Keratinocyte (primary cell): ENCODE data around the gene LRRTM1. TPM values are rescaled to one million over a fixed set of nuclear protein-coding genes. Genes with fewer than 3 reads are reported as not detected.

ENCODE experiments used
- DNase-seq: peaks from one replicate; pipeline ENCODE4 v3.0.0-alpha.2; 2011; ENCODE audit warnings: low read depth, missing footprints, low spot score
- FAIRE-seq: peaks from 2 replicates; lab custom pipeline; 2011; peaks lifted over from hg19 to GRCh38; lab: Jason Lieb, UNC
- H2AFZ ChIP-seq: 2 replicates; pipeline ENCODE4 v1.6.0; 2012; ENCODE audit warnings: low read length, control low read depth, inconsistent platforms; ENCODE audit not compliant: control insufficient read depth
- H3K27ac ChIP-seq: 2 replicates; pipeline ENCODE4 v1.5.1; 2011; ENCODE audit warnings: low read length; ENCODE audit not compliant: control insufficient read depth, insufficient read depth
- H3K27me3 ChIP-seq: 3 replicates; pipeline ENCODE4 v1.6.0; 2011; ENCODE audit warnings: low read length; ENCODE audit not compliant: control insufficient read depth, insufficient read depth; ENCODE audit errors: extremely low read depth
- H3K36me3 ChIP-seq, 2 experiments: 2 replicates in 1 of 2; 3 replicates in 1 of 2; pipeline ENCODE4 v1.5.1; 2011; ENCODE audit warnings: low read length in 2 of 2, mild to moderate bottlenecking in 1 of 2; ENCODE audit not compliant: control insufficient read depth in 2 of 2, insufficient read depth in 2 of 2; ENCODE audit errors: extremely low read depth in 1 of 2
- H3K4me1 ChIP-seq: 3 replicates; pipeline ENCODE4 v1.5.1; 2011; ENCODE audit warnings: low read length; ENCODE audit not compliant: control insufficient read depth, insufficient read depth; ENCODE audit errors: extremely low read depth
- H3K4me2 ChIP-seq: 3 replicates; pipeline ENCODE4 v1.6.0; 2011; ENCODE audit warnings: low read depth, low read length; ENCODE audit not compliant: control insufficient read depth, insufficient read depth; ENCODE audit errors: extremely low read depth
- H3K4me3 ChIP-seq, 3 experiments: fragments of 200-600 bp in 1 of 3; sonication (generic) in 1 of 3; 2 replicates in 2 of 3; 3 replicates in 1 of 3; pipeline ENCODE4 v1.5.1; 2011 to 2016; ENCODE audit warnings: low read length in 3 of 3, mild to moderate bottlenecking in 3 of 3, control low read depth in 2 of 3, inconsistent platforms in 1 of 3, low read depth in 1 of 3, mixed read lengths in 1 of 3, mixed run types in 1 of 3, moderate library complexity in 1 of 3; ENCODE audit not compliant: control insufficient read depth in 2 of 3, insufficient read depth in 2 of 3; ENCODE audit errors: extremely low read depth in 1 of 3
- H3K79me2 ChIP-seq: 2 replicates; pipeline ENCODE4 v1.6.0; 2012; ENCODE audit warnings: low read length; ENCODE audit not compliant: control insufficient read depth, insufficient read depth
- H3K9ac ChIP-seq: 3 replicates; pipeline ENCODE4 v1.6.0; 2011; ENCODE audit warnings: low read length; ENCODE audit not compliant: control insufficient read depth, insufficient read depth; ENCODE audit errors: extremely low read depth
- H3K9me1 ChIP-seq: 3 replicates; pipeline ENCODE4 v1.6.0; 2011; ENCODE audit warnings: low read length; ENCODE audit not compliant: control insufficient read depth, insufficient read depth; ENCODE audit errors: extremely low read depth
- H3K9me3 ChIP-seq: 2 replicates; pipeline ENCODE4 v1.5.1; 2012; ENCODE audit warnings: low read depth, low read length; ENCODE audit not compliant: control insufficient read depth
- H4K20me1 ChIP-seq: 3 replicates; pipeline ENCODE4 v1.6.0; 2011; ENCODE audit warnings: low read length; ENCODE audit not compliant: control insufficient read depth, insufficient read depth; ENCODE audit errors: extremely low read depth
- CTCF ChIP-seq, 3 experiments: IDR thresholded peaks in 1 of 3; conservative IDR thresholded peaks in 1 of 3; optimal IDR thresholded peaks in 1 of 3; 2 replicates in 2 of 3; 3 replicates in 1 of 3; pipeline versions ENCODE3 to v1.5.1; 2011; ENCODE audit warnings: low read length in 3 of 3, mild to moderate bottlenecking in 3 of 3, moderate library complexity in 2 of 3, control low read depth in 1 of 3, inconsistent platforms in 1 of 3; ENCODE audit not compliant: insufficient read depth in 2 of 3; ENCODE audit errors: extremely low read depth in 1 of 3
- EZH2 ChIP-seq: IDR thresholded peaks from one replicate; pipeline ENCODE4 v1.6.1; 2012; ENCODE audit warnings: inconsistent platforms, mild to moderate bottlenecking, low read length, moderate library complexity
- dilution Hi-C: fragments of 300-500 bp; cut with MboI; formaldehyde crosslinking; loops from one replicate; pipeline ENCODE4 v1.7.0; 2020; ENCODE audit warnings: low sequenced_read_pairs; ENCODE audit not compliant: extremely low pct_ligation_motif_present
- polyA plus RNA-seq, 5 experiments: library from polyadenylated mRNA; depleted of rRNA in 3 of 5; stranded (reverse) in 3 of 5; stranded (forward) in 1 of 5; unstranded in 1 of 5; fragments of >200 nt; gene quantifications; 1 replicate in 1 of 5; 2 replicates in 3 of 5; 3 replicates in 1 of 5; pipeline versions ENCODE4 v1.2.1 to v1.2.3, GENCODE V29; 2011 to 2012; ENCODE audit warnings: missing spikeins in 2 of 5, low read depth in 1 of 5, low replicate concordance in 1 of 5

LRRTM1 gene
- polyA plus RNA-seq, 1 donor (not counting 4 experiments of a cell fraction or from before 2014, with no cell fraction given) = not detected

DNA sequence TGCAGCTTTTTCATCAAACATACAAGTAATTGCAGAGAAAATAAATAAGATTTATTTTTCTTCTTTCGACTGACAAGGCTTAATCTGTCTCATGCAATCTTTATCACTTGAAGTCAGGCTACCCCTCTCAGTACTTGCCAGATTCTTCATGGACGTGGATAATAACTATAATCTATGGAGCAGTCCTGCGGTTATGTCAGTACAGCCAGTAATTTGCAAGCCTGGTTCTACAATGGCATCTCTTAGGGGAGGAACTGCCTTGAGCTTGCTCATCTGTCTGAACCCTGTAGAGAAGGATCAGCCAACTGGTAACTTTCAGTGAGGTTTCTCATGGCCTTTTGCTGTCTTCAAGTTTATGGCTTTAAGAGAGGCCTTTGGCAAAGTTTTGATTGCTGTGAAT is 35.5 kb upstream of the LRRTM1 start:
- Histone ChIP-seq H3K27ac (no peak overlapping the region), H3K9ac (no peak overlapping the region), H4K20me1 (no peaks in the 10 kb centered on the region), H3K4me2 (no peak overlapping the region), H3K4me1 (no peaks in the 10 kb centered on the region), H2AFZ (no peak overlapping the region), H3K79me2 (no peaks in the 10 kb centered on the region), H3K9me3 (no peaks in the 10 kb centered on the region), H3K9me1 (no peaks in the 10 kb centered on the region), H3K4me3 (no peak overlapping the region), H3K36me3 (no peaks in the 10 kb centered on the region), H3K27me3 (no peaks in the 10 kb centered on the region)
- DNase-seq (no peak), FAIRE-seq (no peak)
- TF ChIP-seq EZH2 = no peak
- TF ChIP-seq CTCF (optimal IDR thresholded peaks at IDR 0.05 in 1 of 3, IDR thresholded peaks at IDR 0.05 in 1 of 3, conservative IDR thresholded peaks at IDR 0.05 in 1 of 3; ENCODE audit: extremely low read depth in 1 of 3, insufficient read depth in 2 of 3, low read length in 3 of 3) = no peak
- dilution Hi-C loops = no loop called here

- H3K4me3 ChIP-seq = no peak overlapping the region
- FAIRE-seq = no peak
- no peaks in the 10 kb centered on the region for H3K36me3 ChIP-seq
- no peak overlapping the region for H3K27ac ChIP-seq
- no peak overlapping the region for H3K4me2 ChIP-seq
- H3K27me3 ChIP-seq = no peaks in the 10 kb centered on the region
- dilution Hi-C loops = no loop called here
- DNase-seq = no peak
- no peaks in the 10 kb centered on the region for H3K79me2 ChIP-seq
- H3K9me1 ChIP-seq = no peaks in the 10 kb centered on the region
- H3K4me1 ChIP-seq = no peaks in the 10 kb centered on the region
- no peaks in the 10 kb centered on the region for H3K9me3 ChIP-seq
- TF ChIP-seq EZH2 (no peak), CTCF (optimal IDR thresholded peaks at IDR 0.05 in 1 of 3, IDR thresholded peaks at IDR 0.05 in 1 of 3, conservative IDR thresholded peaks at IDR 0.05 in 1 of 3; ENCODE audit: extremely low read depth in 1 of 3, insufficient read depth in 2 of 3, low read length in 3 of 3) (no peak)
- H2AFZ ChIP-seq = no peak overlapping the region
- H4K20me1 ChIP-seq = no peaks in the 10 kb centered on the region
- H3K9ac ChIP-seq = no peak overlapping the region
Observed at GRCh38 chr2:80338794-80339193, 34.2 kb upstream of the LRRTM1 start.
